Measurements from ENCODE around the gene DPYSL5. TPM values are rescaled to one million over a fixed set of nuclear protein-coding genes. Genes with fewer than 3 reads are reported as not detected.

DPYSL5 gene
- total RNA-seq, 4 donors from 2014 or later, result 0.13 to 0.50 (median 0.41) TPM

GRCh38 chr2:26925100-26925791 lies 77.3 kb downstream of the DPYSL5 start:
- Histone ChIP-seq H3K4me1 (no peaks in the 10 kb centered on the region), H3K9me3 (no peaks in the 10 kb centered on the region), H3K27ac (replicated peaks in 1 of 4) (no peak overlapping the region), H3K4me3 (no peak overlapping the region), H3K36me3 (no peaks in the 10 kb centered on the region), H3K27me3 (peaks cover 0 to 15% (median 0%) of the 10 kb centered on the region in 4 donors)
- TF ChIP-seq POLR2A (IDR thresholded peaks at IDR 0.05; ENCODE audit: low read depth) (no peak), EP300 (IDR thresholded peaks at IDR 0.05) (no peak), POLR2AphosphoS5 (IDR thresholded peaks at IDR 0.05) (no peak)
- TF ChIP-seq, protein P1, sequence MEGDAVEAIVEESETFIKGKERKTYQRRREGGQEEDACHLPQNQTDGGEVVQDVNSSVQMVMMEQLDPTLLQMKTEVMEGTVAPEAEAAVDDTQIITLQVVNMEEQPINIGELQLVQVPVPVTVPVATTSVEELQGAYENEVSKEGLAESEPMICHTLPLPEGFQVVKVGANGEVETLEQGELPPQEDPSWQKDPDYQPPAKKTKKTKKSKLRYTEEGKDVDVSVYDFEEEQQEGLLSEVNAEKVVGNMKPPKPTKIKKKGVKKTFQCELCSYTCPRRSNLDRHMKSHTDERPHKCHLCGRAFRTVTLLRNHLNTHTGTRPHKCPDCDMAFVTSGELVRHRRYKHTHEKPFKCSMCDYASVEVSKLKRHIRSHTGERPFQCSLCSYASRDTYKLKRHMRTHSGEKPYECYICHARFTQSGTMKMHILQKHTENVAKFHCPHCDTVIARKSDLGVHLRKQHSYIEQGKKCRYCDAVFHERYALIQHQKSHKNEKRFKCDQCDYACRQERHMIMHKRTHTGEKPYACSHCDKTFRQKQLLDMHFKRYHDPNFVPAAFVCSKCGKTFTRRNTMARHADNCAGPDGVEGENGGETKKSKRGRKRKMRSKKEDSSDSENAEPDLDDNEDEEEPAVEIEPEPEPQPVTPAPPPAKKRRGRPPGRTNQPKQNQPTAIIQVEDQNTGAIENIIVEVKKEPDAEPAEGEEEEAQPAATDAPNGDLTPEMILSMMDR (IDR thresholded peaks at IDR 0.05), result no peak
- 20% methylated on average over 3 of the region's 9 CpGs for WGBS
- intact Hi-C loops (cut with DNase I), result no loop called here
- no peak for DNase-seq (ENCODE audit: extremely low spot score)

GRCh38 chr2:26927221-26927620 lies 79.3 kb downstream of the DPYSL5 start:
- TF ChIP-seq EP300 (IDR thresholded peaks at IDR 0.05), result no peak
- DNase-seq (ENCODE audit: extremely low spot score), result no peak
- Histone ChIP-seq H3K4me1 (no peaks in the 10 kb centered on the region), H3K27ac (replicated peaks in 1 of 4) (no peak overlapping the region), H3K4me3 (no peak overlapping the region), H3K36me3 (no peaks in the 10 kb centered on the region), H3K9me3 (no peaks in the 10 kb centered on the region), H3K27me3 (peaks cover 0 to 18% (median 0%) of the 10 kb centered on the region in 4 donors)
- WGBS, result 94% methylated on average over 9 of the region's 9 CpGs
- intact Hi-C loops (cut with DNase I), result no loop called here

GRCh38 chr2:26932974-26933373 lies 85.0 kb downstream of the DPYSL5 start:
- no peak for TF ChIP-seq POLR2AphosphoS5 (IDR thresholded peaks at IDR 0.05)
- no peak for TF ChIP-seq POLR2A (IDR thresholded peaks at IDR 0.05; ENCODE audit: low read depth)
- TF ChIP-seq EP300 (IDR thresholded peaks at IDR 0.05), result no peak
- TF ChIP-seq, protein P1 (IDR thresholded peaks at IDR 0.05), result no peak
- Histone ChIP-seq H3K27me3 (peaks cover 0 to 22% (median 0%) of the 10 kb centered on the region in 4 donors), H3K27ac (replicated peaks in 1 of 4) (no peak overlapping the region), H3K4me1 (no peaks in the 10 kb centered on the region), H3K36me3 (no peaks in the 10 kb centered on the region), H3K9me3 (no peaks in the 10 kb centered on the region), H3K4me3 (no peak overlapping the region)
- DNase-seq (ENCODE audit: extremely low spot score), result no peak
- 87% methylated on average over 11 of the region's 11 CpGs for WGBS
- intact Hi-C loops (cut with DNase I), result no loop called here

DNA sequence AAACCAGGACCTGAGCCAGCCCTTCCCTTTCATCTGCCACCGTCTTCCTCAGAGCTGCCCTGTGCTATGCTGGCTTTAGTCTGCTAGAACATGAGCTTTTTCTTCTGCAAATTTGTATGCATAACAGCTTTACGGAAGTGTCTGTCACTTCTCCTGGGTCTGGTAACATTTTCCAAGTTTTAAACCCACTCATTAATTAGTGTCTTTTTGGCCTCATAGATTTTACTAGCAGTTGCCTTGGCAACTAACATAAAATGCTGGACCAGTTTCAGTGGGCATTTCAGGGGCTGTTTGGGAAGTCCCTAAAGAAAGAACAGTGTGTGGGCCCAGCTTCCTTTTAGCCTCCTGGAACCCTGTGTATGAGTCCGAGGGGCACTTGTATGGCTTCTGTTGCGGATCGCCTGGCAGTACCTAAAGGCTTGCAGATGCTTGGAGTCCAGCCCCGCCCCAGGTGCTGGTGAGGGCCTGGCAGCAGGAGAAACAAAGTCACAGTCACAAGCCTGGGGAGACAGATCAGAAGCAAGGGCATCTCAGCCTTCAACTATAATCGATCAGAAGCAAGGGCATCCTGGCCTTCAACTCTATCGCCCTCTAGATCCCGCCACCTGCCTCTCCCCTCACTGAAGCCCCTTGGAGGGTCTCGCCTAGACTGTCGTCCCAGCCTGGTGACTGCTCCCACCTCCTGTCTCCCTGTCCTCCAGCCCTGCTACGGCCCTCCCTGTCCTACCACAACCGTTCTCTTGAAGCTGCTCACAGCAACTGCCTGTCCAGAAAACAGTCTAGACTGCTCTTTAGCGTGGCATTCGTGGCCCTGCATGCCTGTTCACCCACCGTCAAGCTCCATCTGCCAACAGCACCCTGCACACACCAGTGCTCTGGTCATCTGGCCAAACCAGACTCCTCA lies 85.8 kb downstream of the DPYSL5 start:
- H3K4me3 ChIP-seq, result no peak overlapping the region
- H3K4me1 ChIP-seq, result no peaks in the 10 kb centered on the region
- 83% methylated on average over 14 of the region's 16 CpGs for WGBS
- intact Hi-C loops (cut with DNase I), result no loop called here
- no peak overlapping the region for H3K27ac ChIP-seq (replicated peaks in 1 of 4)
- no peak for DNase-seq (ENCODE audit: extremely low spot score)
- no peaks in the 10 kb centered on the region for H3K36me3 ChIP-seq
- H3K9me3 ChIP-seq, result no peaks in the 10 kb centered on the region
- peaks cover 0 to 22% (median 0%) of the 10 kb centered on the region in 4 donors for H3K27me3 ChIP-seq
- no peak for TF ChIP-seq POLR2AphosphoS5 (IDR thresholded peaks at IDR 0.05)
- TF ChIP-seq, protein P1 (IDR thresholded peaks at IDR 0.05), result no peak
- TF ChIP-seq EP300 (IDR thresholded peaks at IDR 0.05), result no peak
- no peak for TF ChIP-seq POLR2A (IDR thresholded peaks at IDR 0.05; ENCODE audit: low read depth)

DNA sequence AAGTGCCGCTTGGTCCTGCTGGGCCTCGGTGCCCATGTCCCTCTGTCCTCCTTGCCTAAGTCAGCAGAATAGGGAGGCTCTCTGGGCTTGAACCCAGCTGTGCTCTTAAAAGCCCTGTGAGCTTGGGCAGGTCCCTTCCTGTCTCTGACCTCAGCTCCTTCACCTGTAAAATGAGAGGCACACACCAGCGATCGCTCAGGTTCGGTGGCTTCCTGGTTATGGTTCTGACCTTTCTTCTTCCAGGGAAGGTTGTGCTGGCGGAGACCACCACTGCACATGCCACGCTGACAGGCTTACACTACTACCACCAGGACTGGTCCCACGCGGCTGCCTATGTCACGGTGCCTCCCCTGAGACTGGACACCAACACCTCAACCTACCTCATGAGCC lies 86.4 kb downstream of the DPYSL5 start:
- 92% methylated on average over 8 of the region's 10 CpGs for WGBS
- DNase-seq (ENCODE audit: extremely low spot score), result no peak

More for the DNA sequence above, 86.4 kb downstream of the DPYSL5 start:
- no peaks in the 10 kb centered on the region for H3K4me1 ChIP-seq
- intact Hi-C loops (cut with DNase I), result no loop called here
- TF ChIP-seq POLR2A (IDR thresholded peaks at IDR 0.05; ENCODE audit: low read depth), result no peak
- no peak for TF ChIP-seq POLR2AphosphoS5 (IDR thresholded peaks at IDR 0.05)
- TF ChIP-seq EP300 (IDR thresholded peaks at IDR 0.05), result no peak
- TF ChIP-seq, protein P1 (IDR thresholded peaks at IDR 0.05), result no peak
- peaks cover 0 to 16% (median 0%) of the 10 kb centered on the region in 4 donors for H3K27me3 ChIP-seq
- no peaks in the 10 kb centered on the region for H3K9me3 ChIP-seq
- no peak overlapping the region for H3K27ac ChIP-seq (replicated peaks in 1 of 4)
- H3K36me3 ChIP-seq, result no peaks in the 10 kb centered on the region
- no peak overlapping the region for H3K4me3 ChIP-seq
